ENCODE results near the gene ABCA13. TPM values are rescaled to one million over a fixed set of nuclear protein-coding genes. Genes with fewer than 3 reads are reported as not detected.
A peak's percentile ranks its signal among the peaks of the same experiment; 100 is the strongest.

Gene ABCA13
- total RNA-seq, 1 experiment from 2014 or later, result 3.8 TPM

- in situ Hi-C loops (cut with HindIII; ENCODE audit: low pct_unique_long_range_greater_than_20kb, low sequenced_read_pairs), result no loop called here
- DNase-seq (ENCODE audit: low read depth, low spot score), result no peak
Observed at GRCh38 chr7:48505051-48505450, 333.8 kb downstream of the ABCA13 start.

- in situ Hi-C loops (cut with HindIII; ENCODE audit: low pct_unique_long_range_greater_than_20kb, low sequenced_read_pairs), result no loop called here
Observed at GRCh38 chr7:48505466-48505865, 334.2 kb downstream of the ABCA13 start.

GRCh38 chr7:48506569-48506968 lies 335.3 kb downstream of the ABCA13 start:
- no peak for DNase-seq (ENCODE audit: low read depth, low spot score)
- in situ Hi-C loops (cut with HindIII; ENCODE audit: low pct_unique_long_range_greater_than_20kb, low sequenced_read_pairs), result no loop called here

More at GRCh38 chr7:48505466-48505865, 334.2 kb downstream of the ABCA13 start:
- DNase-seq (ENCODE audit: low read depth, low spot score), result no peak

- in situ Hi-C loops (cut with HindIII; ENCODE audit: low pct_unique_long_range_greater_than_20kb, low sequenced_read_pairs), result no loop called here
- no peak for DNase-seq (ENCODE audit: low read depth, low spot score)
Observed at GRCh38 chr7:48511080-48511479, 339.8 kb downstream of the ABCA13 start.

GRCh38 chr7:48512892-48513291 lies 341.6 kb downstream of the ABCA13 start:
- in situ Hi-C loops (cut with HindIII; ENCODE audit: low pct_unique_long_range_greater_than_20kb, low sequenced_read_pairs), result no loop called here
- no peak for DNase-seq (ENCODE audit: low read depth, low spot score)

- in situ Hi-C loops (cut with HindIII; ENCODE audit: low pct_unique_long_range_greater_than_20kb, low sequenced_read_pairs), result no loop called here
- no peak for DNase-seq (ENCODE audit: low read depth, low spot score)
Observed at GRCh38 chr7:48515171-48515570, 343.9 kb downstream of the ABCA13 start.

- DNase-seq (ENCODE audit: low read depth, low spot score), result no peak
- in situ Hi-C loops (cut with HindIII; ENCODE audit: low pct_unique_long_range_greater_than_20kb, low sequenced_read_pairs), result no loop called here
Observed at GRCh38 chr7:48518092-48518491, 346.8 kb downstream of the ABCA13 start.

- no peak for DNase-seq (ENCODE audit: low read depth, low spot score)
- in situ Hi-C loops (cut with HindIII; ENCODE audit: low pct_unique_long_range_greater_than_20kb, low sequenced_read_pairs), result no loop called here
Observed at GRCh38 chr7:48522692-48523091, 351.4 kb downstream of the ABCA13 start.

GRCh38 chr7:48525736-48526732 lies 354.8 kb downstream of the ABCA13 start:
- no peak for DNase-seq (ENCODE audit: low read depth, low spot score)
- in situ Hi-C loops (cut with HindIII; ENCODE audit: low pct_unique_long_range_greater_than_20kb, low sequenced_read_pairs), result no loop called here

GRCh38 chr7:48528646-48529045 lies 357.4 kb downstream of the ABCA13 start:
- DNase-seq (ENCODE audit: low read depth, low spot score), result peak; percentile 8
- in situ Hi-C loops (cut with HindIII; ENCODE audit: low pct_unique_long_range_greater_than_20kb, low sequenced_read_pairs), result no loop called here

- in situ Hi-C loops (cut with HindIII; ENCODE audit: low pct_unique_long_range_greater_than_20kb, low sequenced_read_pairs), result no loop called here
- no peak for DNase-seq (ENCODE audit: low read depth, low spot score)
Observed at GRCh38 chr7:48537561-48537960, 366.3 kb downstream of the ABCA13 start.

GRCh38 chr7:48540746-48541145 lies 369.5 kb downstream of the ABCA13 start:
- in situ Hi-C loops (cut with HindIII; ENCODE audit: low pct_unique_long_range_greater_than_20kb, low sequenced_read_pairs), result no loop called here
- DNase-seq (ENCODE audit: low read depth, low spot score), result no peak

GRCh38 chr7:48548667-48549066 lies 377.4 kb downstream of the ABCA13 start:
- in situ Hi-C loops (cut with HindIII; ENCODE audit: low pct_unique_long_range_greater_than_20kb, low sequenced_read_pairs), result no loop called here

GRCh38 chr7:48551652-48552051 lies 380.4 kb downstream of the ABCA13 start:
- DNase-seq (ENCODE audit: low read depth, low spot score), result no peak
- in situ Hi-C loops (cut with HindIII; ENCODE audit: low pct_unique_long_range_greater_than_20kb, low sequenced_read_pairs), result no loop called here

More at GRCh38 chr7:48548667-48549066, 377.4 kb downstream of the ABCA13 start:
- no peak for DNase-seq (ENCODE audit: low read depth, low spot score)

GRCh38 chr7:48563334-48563733 lies 392.1 kb downstream of the ABCA13 start:
- in situ Hi-C loops (cut with HindIII; ENCODE audit: low pct_unique_long_range_greater_than_20kb, low sequenced_read_pairs), result no loop called here
- DNase-seq (ENCODE audit: low read depth, low spot score), result no peak

GRCh38 chr7:48575516-48575915 lies 404.3 kb downstream of the ABCA13 start:
- in situ Hi-C loops (cut with HindIII; ENCODE audit: low pct_unique_long_range_greater_than_20kb, low sequenced_read_pairs), result no loop called here
- no peak for DNase-seq (ENCODE audit: low read depth, low spot score)

GRCh38 chr7:48587475-48587874 lies 416.2 kb downstream of the ABCA13 start:
- no peak for DNase-seq (ENCODE audit: low read depth, low spot score)
- in situ Hi-C loops (cut with HindIII; ENCODE audit: low pct_unique_long_range_greater_than_20kb, low sequenced_read_pairs), result no loop called here

GRCh38 chr7:48594349-48594748 lies 423.1 kb downstream of the ABCA13 start:
- in situ Hi-C loops (cut with HindIII; ENCODE audit: low pct_unique_long_range_greater_than_20kb, low sequenced_read_pairs), result no loop called here
- no peak for DNase-seq (ENCODE audit: low read depth, low spot score)

GRCh38 chr7:48595756-48596155 lies 424.5 kb downstream of the ABCA13 start:
- no peak for DNase-seq (ENCODE audit: low read depth, low spot score)
- in situ Hi-C loops (cut with HindIII; ENCODE audit: low pct_unique_long_range_greater_than_20kb, low sequenced_read_pairs), result no loop called here
